Skeletal muscle satellite cell (primary cell): Measurements from ENCODE around the gene ZNF222. TPM values are rescaled to one million over a fixed set of nuclear protein-coding genes. Genes with fewer than 3 reads are reported as not detected.

Experiments
- H3K27me3 ChIP-seq: 2 replicates; pipeline ENCODE4 v1.7.0; 2013; ENCODE audit warnings: low read length; ENCODE audit not compliant: control insufficient read depth, insufficient read depth
- H3K36me3 ChIP-seq: 2 replicates; pipeline ENCODE4 v1.7.0; 2013; ENCODE audit warnings: mild to moderate bottlenecking, control low read depth, low read length; ENCODE audit not compliant: insufficient read depth
- H3K4me1 ChIP-seq: 2 replicates; pipeline ENCODE4 v1.7.0; 2013; ENCODE audit warnings: low read length; ENCODE audit not compliant: control insufficient read depth, insufficient read depth
- H3K4me2 ChIP-seq: 2 replicates; pipeline ENCODE4 v1.7.0; 2013; ENCODE audit warnings: mild to moderate bottlenecking, low read length
- H3K4me3 ChIP-seq: 2 replicates; pipeline ENCODE4 v1.7.0; 2013; ENCODE audit warnings: low read length
- H3K9ac ChIP-seq: 2 replicates; pipeline ENCODE4 v1.7.0; 2013; ENCODE audit warnings: mild to moderate bottlenecking, low read depth, low read length, moderate library complexity
- H3K9me3 ChIP-seq: replicated peaks from 2 replicates; pipeline ENCODE4 v1.7.0; 2013; ENCODE audit warnings: mild to moderate bottlenecking, control low read depth, low read length
- total RNA-seq: library from RNA; depleted of rRNA; stranded (reverse); fragments of >200 nt; gene quantifications from 2 replicates; pipeline ENCODE4 v1.2.3, GENCODE V29; 2012; rRNA removed

The ZNF222 gene
- 4.1 and 5.2 TPM in 2 replicates for total RNA-seq

DNA sequence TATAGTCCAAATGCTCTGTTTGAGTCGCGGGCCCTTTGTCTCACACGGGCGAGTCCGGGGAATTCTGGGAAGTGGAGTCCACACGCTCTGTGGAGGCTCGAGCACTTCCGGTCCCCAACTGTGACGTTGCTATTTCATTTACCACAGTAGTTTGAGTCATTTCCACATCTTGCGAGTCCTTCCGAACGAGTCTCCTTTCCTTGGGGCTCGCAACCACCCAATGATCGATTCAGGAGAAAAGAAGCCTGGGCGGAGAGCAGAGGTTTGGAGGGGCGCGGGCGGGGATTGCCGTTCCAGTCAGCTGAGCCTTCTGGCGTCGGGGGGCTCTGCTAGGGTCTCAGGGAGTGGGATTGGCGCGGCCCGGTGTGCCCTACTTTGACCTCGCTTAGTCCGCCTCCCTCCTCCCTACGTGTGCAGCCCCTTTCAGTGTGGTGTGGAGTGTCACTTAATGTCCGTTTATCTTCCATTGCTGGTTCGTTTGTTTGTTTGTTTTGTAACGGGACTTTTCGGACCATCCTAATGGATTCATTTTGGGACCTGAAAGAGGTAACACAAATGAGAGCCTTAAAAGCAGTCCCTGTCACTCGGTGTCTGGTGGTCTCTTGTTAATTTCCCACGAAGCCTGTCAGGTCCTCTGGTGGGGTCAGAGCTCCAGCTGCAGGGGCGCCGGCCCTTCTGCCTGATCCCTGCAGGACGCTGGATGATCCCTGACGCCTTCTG lies at the start of gene ZNF222:
Gene ZNF222 (plus strand): TSS at position 163 of the 720 bp plus-strand sequence. CDS start 58 bp downstream, at position 221.
- Histone ChIP-seq H3K9me3 (peaks cover under 1% of the 10 kb centered on the region), H3K4me3 (peak within 1 kb of the TSS; percentile 88), H3K9ac (peak within 1 kb of the TSS; percentile 88), H3K27me3 (peaks cover 1% of the 10 kb centered on the region), H3K4me2 (peak within 1 kb of the TSS; percentile 93), H3K36me3 (peaks cover 33% of the 10 kb centered on the region), H3K4me1 (peaks cover 11% of the 10 kb centered on the region)

- no peak overlapping the region for H3K4me3 ChIP-seq
- no peaks in the 10 kb centered on the region for H3K36me3 ChIP-seq
- H3K9ac ChIP-seq: no peak overlapping the region
- H3K4me2 ChIP-seq: no peak overlapping the region
- no peaks in the 10 kb centered on the region for H3K27me3 ChIP-seq
- peaks cover 4% of the 10 kb centered on the region for H3K9me3 ChIP-seq
- H3K4me1 ChIP-seq: no peaks in the 10 kb centered on the region
Measured at GRCh38 chr19:43976732-43977131, 48.4 kb upstream of the ZNF222 start.

- no peaks in the 10 kb centered on the region for H3K27me3 ChIP-seq
- no peak overlapping the region for H3K9ac ChIP-seq
- H3K36me3 ChIP-seq: no peaks in the 10 kb centered on the region
- H3K4me2 ChIP-seq: peak overlapping the region; percentile 79
- H3K9me3 ChIP-seq: no peaks in the 10 kb centered on the region
- peak overlapping the region; percentile 88 for H3K4me3 ChIP-seq
- H3K4me1 ChIP-seq: peaks cover 5% of the 10 kb centered on the region
Measured at GRCh38 chr19:43983544-43983911, 41.7 kb upstream of the ZNF222 start.

GRCh38 chr19:43983912-43984686 lies 41.1 kb upstream of the ZNF222 start, which contains the start of gene ZNF155:
Gene ZNF155, plus strand, starts transcription at chr19:43984188. Its CDS starts 4,356 bp downstream, at chr19:43988544.
- H3K4me3 ChIP-seq: peak within 1 kb of the TSS; percentile 88
- no peaks in the 10 kb centered on the region for H3K9me3 ChIP-seq
- peaks cover 5% of the 10 kb centered on the region for H3K4me1 ChIP-seq
- H3K27me3 ChIP-seq: no peaks in the 10 kb centered on the region
- H3K9ac ChIP-seq: peak within 1 kb of the TSS; percentile 77
- peak within 1 kb of the TSS; percentile 79 for H3K4me2 ChIP-seq
- H3K36me3 ChIP-seq: no peaks in the 10 kb centered on the region

DNA sequence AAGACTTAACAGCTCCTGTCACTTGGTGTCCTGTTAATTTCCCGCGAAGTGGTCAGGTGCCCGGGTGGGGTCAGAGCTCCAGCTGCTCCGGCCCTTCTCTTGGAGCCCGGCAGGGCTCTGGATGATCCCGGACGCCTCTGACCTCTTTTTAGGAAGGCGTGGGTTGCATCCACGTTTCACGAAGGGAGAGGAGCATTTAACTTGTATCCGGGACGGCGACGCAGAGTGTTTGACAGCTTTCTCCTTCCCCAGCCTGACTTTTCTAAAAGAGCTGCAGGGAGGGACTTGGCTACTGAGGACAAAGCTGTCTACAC lies 40.5 kb upstream of the ZNF222 start:
- H3K9me3 ChIP-seq: no peaks in the 10 kb centered on the region
- peak overlapping the region; percentile 77 for H3K9ac ChIP-seq
- peaks cover 5% of the 10 kb centered on the region for H3K4me1 ChIP-seq
- H3K4me2 ChIP-seq: peak overlapping the region; percentile 79
- peaks cover under 1% of the 10 kb centered on the region for H3K36me3 ChIP-seq
- H3K4me3 ChIP-seq: peak overlapping the region; percentile 88
- H3K27me3 ChIP-seq: no peaks in the 10 kb centered on the region

DNA sequence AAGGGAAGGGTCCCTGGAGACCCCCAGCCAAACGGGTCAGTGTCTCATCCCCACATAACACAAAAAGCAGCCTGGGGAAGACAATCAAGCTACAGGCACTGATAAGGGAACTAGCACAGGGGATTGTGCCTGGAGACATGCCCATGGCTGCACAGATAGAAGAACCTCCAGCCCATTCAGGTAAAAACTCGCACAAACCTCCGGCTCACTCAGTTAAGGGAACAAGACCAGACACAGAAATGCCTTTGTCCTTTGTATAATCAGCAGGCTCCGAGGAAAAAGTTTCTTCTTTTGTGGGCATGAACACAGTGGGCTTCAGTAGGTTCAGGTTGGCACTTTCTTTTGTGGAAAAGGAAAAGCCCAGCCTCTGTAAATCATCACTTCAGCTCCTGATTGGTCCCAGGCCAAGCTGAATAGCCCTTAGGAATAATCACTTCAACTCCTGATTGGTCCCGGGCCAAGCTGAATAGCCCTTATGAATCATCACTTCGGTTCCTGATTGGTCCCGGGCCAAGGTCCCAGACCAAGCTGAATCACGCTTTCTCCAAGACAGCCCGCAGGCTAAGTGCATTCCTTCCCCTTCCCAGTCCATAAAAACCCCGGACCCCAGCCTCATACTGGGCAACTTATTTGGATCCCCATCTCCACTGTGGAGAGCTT lies 27.4 kb upstream of the ZNF222 start:
- Histone ChIP-seq H3K36me3 (peaks cover 32% of the 10 kb centered on the region), H3K4me1 (peaks cover 4% of the 10 kb centered on the region), H3K9ac (no peak overlapping the region), H3K4me3 (no peak overlapping the region), H3K9me3 (no peaks in the 10 kb centered on the region), H3K4me2 (no peak overlapping the region), H3K27me3 (no peaks in the 10 kb centered on the region)

GRCh38 chr19:44002212-44002565 lies 23.0 kb upstream of the ZNF222 start:
- H3K9me3 ChIP-seq: no peaks in the 10 kb centered on the region
- peaks cover 5% of the 10 kb centered on the region for H3K36me3 ChIP-seq
- H3K27me3 ChIP-seq: no peaks in the 10 kb centered on the region
- H3K4me3 ChIP-seq: peak overlapping the region; percentile 86
- H3K4me2 ChIP-seq: peak overlapping the region; percentile 87
- H3K4me1 ChIP-seq: peaks cover 4% of the 10 kb centered on the region
- H3K9ac ChIP-seq: peak overlapping the region; percentile 77

DNA sequence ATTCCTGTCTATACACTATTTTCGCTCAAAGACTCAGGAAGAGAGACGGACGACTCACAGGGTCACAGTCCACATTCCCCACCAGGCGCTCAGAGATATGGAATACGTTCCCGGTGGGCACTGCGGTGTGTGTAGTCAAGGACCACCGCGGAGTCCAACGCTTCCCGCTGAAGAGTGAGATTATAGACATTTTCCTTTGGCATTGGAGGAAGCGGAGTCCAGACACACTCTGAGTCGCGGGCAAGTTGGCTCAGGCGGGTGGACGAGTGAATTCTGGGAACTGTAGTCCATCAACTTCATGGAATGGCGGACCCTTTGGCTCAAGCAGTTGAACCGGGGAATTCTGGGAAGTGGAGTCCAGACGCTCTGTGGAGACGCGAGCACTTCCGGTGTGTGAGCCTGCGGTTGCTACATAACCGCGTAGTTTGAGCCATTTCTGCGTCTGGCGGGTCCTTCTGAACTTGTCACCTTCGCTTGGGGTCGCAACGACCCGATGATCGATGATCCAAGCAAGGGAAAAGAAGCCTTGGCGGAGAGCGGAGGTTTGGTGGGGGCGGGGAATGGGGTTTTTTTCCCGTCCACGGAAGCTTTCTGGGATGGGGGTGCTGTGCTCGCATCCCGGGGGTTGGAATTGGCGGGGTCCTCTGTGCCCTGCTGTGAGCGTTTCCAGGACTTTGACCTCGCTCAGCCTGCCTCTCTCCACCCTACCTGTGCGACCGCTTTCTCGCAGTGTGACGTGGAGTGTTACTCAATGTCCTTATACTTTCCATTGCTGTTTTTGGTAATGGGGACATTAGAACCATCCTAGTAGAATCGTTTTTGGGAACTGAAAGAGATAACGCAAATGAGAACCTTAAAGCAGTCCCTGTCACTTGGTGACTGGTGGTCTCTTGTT lies 22.4 kb upstream of the ZNF222 start, which contains the start of gene ZNF230:
Gene ZNF230 (plus strand): TSS at position 392 of the 895 bp plus-strand sequence. CDS start 4,122 bp downstream, outside the sequence.
- Histone ChIP-seq H3K4me3 (peak within 1 kb of the TSS; percentile 86), H3K27me3 (no peaks in the 10 kb centered on the region), H3K36me3 (peaks cover under 1% of the 10 kb centered on the region), H3K4me1 (peaks cover 4% of the 10 kb centered on the region), H3K9ac (peak within 1 kb of the TSS; percentile 77), H3K4me2 (peak within 1 kb of the TSS; percentile 87), H3K9me3 (no peaks in the 10 kb centered on the region)

- Histone ChIP-seq H3K4me2 (peak overlapping the region; percentile 87), H3K4me3 (peak overlapping the region; percentile 86), H3K9ac (peak overlapping the region; percentile 77), H3K27me3 (no peaks in the 10 kb centered on the region), H3K36me3 (peaks cover 1% of the 10 kb centered on the region), H3K4me1 (peaks cover 4% of the 10 kb centered on the region), H3K9me3 (no peaks in the 10 kb centered on the region)
Measured at GRCh38 chr19:44003461-44004009, 21.6 kb upstream of the ZNF222 start.

GRCh38 chr19:44005973-44006372 lies 19.2 kb upstream of the ZNF222 start:
- peaks cover 25% of the 10 kb centered on the region for H3K36me3 ChIP-seq
- H3K4me1 ChIP-seq: peaks cover 4% of the 10 kb centered on the region
- no peak overlapping the region for H3K4me2 ChIP-seq
- peaks cover 11% of the 10 kb centered on the region for H3K9me3 ChIP-seq
- H3K4me3 ChIP-seq: no peak overlapping the region
- H3K9ac ChIP-seq: no peak overlapping the region
- no peaks in the 10 kb centered on the region for H3K27me3 ChIP-seq
